ENCODE data around the gene MBOAT1.
A peak's percentile ranks its signal among the peaks of the same experiment; 100 is the strongest.

MBOAT1 gene

DNA sequence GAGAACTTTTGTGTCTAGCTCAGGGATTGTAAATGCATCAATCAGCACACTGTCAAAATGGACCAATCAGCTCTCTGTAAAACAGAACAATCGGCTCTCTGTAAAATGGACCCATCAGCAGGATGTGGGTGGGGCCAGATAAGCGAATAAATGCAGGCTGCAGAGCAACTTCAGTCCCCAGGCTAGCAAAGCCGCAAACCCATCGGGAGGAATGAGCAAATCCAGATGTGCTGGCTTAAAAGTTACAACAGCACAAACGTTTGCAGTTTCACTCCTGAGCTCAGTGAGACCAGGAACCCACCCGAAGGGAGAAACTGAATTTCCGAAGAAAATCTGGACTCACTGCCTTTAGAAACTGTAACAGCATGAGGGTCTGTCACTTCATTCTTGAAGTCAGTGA lies 21.9 kb upstream of the MBOAT1 start:
- DNase-seq (ENCODE audit: low read depth) = no peak
- TF ChIP-seq, protein P1, sequence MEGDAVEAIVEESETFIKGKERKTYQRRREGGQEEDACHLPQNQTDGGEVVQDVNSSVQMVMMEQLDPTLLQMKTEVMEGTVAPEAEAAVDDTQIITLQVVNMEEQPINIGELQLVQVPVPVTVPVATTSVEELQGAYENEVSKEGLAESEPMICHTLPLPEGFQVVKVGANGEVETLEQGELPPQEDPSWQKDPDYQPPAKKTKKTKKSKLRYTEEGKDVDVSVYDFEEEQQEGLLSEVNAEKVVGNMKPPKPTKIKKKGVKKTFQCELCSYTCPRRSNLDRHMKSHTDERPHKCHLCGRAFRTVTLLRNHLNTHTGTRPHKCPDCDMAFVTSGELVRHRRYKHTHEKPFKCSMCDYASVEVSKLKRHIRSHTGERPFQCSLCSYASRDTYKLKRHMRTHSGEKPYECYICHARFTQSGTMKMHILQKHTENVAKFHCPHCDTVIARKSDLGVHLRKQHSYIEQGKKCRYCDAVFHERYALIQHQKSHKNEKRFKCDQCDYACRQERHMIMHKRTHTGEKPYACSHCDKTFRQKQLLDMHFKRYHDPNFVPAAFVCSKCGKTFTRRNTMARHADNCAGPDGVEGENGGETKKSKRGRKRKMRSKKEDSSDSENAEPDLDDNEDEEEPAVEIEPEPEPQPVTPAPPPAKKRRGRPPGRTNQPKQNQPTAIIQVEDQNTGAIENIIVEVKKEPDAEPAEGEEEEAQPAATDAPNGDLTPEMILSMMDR (IDR thresholded peaks at IDR 0.05; ENCODE audit: control insufficient read depth, extremely low read depth, insufficient read depth) = no peak

DNA sequence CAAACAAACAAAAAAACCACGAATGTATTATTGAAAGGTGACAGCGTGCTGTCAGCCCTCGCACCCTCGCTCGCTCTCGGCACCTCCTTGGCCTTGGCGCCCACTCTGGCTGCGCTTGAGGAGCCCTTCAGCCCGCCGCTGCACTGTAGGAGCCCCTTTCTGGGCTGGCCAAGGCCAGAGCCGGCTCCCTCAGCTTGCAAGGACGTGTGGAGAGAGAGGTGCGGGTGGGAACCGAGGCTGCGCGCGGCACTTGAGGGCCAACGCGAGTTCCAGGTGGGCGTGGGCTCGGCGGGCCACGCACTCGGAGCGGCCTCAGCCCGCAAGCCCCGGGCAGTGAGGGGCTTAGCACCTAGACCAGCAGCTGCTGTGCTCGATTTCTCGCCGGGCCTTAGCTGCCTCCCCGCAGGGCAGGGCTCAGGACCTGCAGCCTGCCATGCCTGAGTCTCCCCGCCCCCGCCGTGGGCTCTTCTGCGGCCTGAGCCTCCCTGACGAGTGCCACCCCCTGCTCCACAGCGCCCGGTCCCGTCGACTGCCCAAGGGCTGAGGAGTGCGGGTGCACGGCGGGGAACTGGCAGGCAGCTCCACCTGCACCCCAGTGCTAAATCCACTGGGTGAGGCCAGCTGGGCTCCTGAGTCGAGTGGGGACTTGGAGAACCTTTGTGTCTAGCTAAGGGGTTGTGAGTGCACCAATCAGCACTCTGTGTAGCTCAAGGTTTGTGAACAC lies 20.9 kb upstream of the MBOAT1 start:
- H3K4me3 ChIP-seq (ENCODE audit: low read depth, low read length) = no peak overlapping the region
- no peak for DNase-seq (ENCODE audit: low read depth)
- TF ChIP-seq, protein P1 (IDR thresholded peaks at IDR 0.05; ENCODE audit: control insufficient read depth, extremely low read depth, insufficient read depth) = no peak

More for the DNA sequence above, 21.9 kb upstream of the MBOAT1 start:
- no peak overlapping the region for H3K4me3 ChIP-seq (ENCODE audit: low read depth, low read length)

DNA sequence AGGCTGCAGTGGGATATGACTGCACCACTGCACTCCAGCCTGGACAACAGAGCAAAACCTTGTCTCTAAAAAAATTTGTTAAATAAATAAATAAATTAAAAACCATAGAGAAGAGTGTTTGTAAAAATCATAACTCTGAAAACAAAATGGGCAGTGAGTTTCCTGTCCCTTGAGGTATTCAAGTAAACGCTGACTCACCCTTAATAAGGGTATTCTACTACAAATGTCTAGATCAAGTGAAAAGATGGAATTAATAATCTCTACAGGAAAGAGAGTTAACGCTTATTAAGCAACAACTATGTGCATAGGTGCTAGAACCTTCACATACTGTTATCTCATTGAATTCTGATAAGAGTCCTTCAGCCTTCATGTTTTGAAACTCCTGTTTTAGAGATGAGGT lies 19.9 kb upstream of the MBOAT1 start:
- TF ChIP-seq, protein P1 (IDR thresholded peaks at IDR 0.05; ENCODE audit: control insufficient read depth, extremely low read depth, insufficient read depth) = no peak
- no peak for DNase-seq (ENCODE audit: low read depth)
- no peak overlapping the region for H3K4me3 ChIP-seq (ENCODE audit: low read depth, low read length)

DNA sequence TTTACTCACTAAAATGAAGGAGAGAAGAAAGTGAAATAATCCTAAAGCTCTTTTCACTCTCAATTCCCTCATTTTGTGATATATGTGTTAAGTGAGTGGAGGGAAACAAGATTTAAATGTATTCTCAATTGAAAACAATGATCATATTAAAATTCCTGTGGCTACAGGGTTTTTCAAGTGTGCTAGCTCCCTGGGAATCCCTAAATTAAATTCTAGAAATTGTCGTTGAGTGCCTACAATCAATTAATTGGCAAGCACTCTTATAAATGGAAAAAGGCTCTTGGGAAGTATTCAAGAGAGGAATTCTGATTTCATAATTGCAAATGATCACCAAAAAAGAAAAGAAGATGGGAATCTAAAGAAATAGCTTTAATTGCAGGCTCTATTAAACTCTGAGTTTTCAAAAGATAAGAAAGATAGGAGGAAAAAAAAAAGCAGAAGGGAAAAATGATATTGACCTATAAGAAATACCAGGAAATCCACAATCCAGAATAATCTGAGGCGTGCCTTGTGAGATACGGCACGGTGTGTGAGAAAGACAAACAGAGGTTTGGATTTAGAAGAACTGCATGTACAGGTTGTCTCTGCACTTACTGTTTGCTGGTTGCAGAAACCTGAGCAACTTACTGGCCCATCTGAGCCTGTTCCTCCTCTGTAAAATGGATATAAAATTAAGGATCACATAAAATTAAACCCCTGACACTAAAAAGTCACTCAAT lies 18.3 kb upstream of the MBOAT1 start:
- TF ChIP-seq, protein P1 (IDR thresholded peaks at IDR 0.05; ENCODE audit: control insufficient read depth, extremely low read depth, insufficient read depth) = no peak
- peak; percentile 25 for DNase-seq (ENCODE audit: low read depth)
- H3K4me3 ChIP-seq (ENCODE audit: low read depth, low read length) = no peak overlapping the region

DNA sequence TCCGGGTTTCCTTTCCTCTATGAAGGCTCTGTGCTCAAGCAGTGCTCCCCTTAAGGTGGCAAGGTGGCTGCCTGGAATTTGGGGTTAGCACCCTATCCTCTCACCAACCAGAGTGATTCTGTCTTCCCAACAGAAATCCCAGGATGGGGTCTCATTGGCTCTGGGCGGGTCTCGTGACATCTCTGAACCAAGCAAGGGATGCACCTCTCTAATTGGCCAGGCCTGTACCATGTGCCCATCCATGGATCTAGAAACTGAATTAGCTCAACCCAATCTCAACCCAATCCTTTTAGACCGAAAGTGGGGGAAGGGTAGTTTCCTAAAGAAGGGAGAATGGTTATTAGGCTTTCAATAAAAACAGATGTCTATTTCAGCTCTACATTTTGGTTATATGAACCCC lies 17.6 kb upstream of the MBOAT1 start:
- H3K4me3 ChIP-seq (ENCODE audit: low read depth, low read length) = no peak overlapping the region
- DNase-seq (ENCODE audit: low read depth) = no peak
- TF ChIP-seq, protein P1 (IDR thresholded peaks at IDR 0.05; ENCODE audit: control insufficient read depth, extremely low read depth, insufficient read depth) = no peak

DNA sequence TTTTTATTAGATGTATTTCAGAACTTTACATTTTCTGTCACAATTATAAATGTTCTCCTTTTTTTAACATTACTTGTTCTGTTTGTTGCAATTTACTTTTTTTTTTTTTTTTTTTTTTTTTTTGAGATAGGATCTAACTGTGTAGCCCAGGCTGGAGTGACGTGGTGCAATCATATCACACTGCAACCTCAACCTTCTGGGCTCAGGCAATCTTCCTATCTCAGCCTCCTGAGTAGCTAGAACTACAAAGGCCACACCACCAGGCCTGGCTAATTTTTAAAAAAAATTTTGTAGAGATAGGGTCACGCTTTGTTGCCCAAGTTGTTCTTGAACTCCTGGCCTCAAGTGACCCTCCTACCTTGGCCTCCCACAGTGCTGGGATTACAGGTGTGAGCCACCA lies 15.1 kb upstream of the MBOAT1 start:
- no peak overlapping the region for H3K4me3 ChIP-seq (ENCODE audit: low read depth, low read length)

More for the DNA sequence above, 15.1 kb upstream of the MBOAT1 start:
- DNase-seq (ENCODE audit: low read depth) = no peak
- TF ChIP-seq, protein P1 (IDR thresholded peaks at IDR 0.05; ENCODE audit: control insufficient read depth, extremely low read depth, insufficient read depth) = no peak
